Measurements from ENCODE around the gene LILRA2.

DNA sequence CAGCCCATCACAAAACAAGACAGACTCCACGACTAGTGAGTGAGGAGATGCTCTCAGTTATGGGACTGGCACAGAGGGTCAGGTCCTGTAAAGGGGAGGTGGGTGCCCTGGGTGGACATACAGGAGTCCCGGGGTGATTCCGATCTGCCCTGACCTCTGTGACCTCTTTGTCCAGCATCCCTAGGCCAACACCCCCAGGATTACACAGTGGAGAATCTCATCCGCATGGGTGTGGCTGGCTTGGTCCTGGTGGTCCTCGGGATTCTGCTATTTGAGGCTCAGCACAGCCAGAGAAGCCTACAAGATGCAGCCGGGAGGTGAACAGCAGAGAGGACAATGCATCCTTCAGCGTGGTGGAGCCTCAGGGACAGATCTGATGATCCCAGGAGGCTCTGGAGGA is 13.4 kb downstream of the LILRA2 start:
- TF ChIP-seq YY1 (IDR thresholded peaks at IDR 0.05; ENCODE audit: low read depth, low read length) (no peak), CHD2 (IDR thresholded peaks at IDR 0.05; ENCODE audit: borderline replicate concordance, low read depth, low read length) (no peak), RAD21 (IDR thresholded peaks at IDR 0.05; ENCODE audit: insufficient read depth, low read depth, low read length) (no peak), NFIC (IDR thresholded peaks at IDR 0.05; ENCODE audit: low read depth, low read length) (no peak), PAX8 (IDR thresholded peaks at IDR 0.05) (no peak), ESRRA (IDR thresholded peaks at IDR 0.05; ENCODE audit: low read length) (no peak)

Measured in GM12878 (cell line).